DMS 273 treated with DMSO at 0.1 percent for 48 hours (cell line): ENCODE measurements around the gene REEP3.
A peak's percentile ranks its signal among the peaks of the same experiment; 100 is the strongest.
"Not testable (repeated sequence)": the region's sequence is repeated elsewhere in the genome, so short reads cannot be mapped to it uniquely, and the experiment has no call there.

Experiments used
- DNase-seq: peaks from one replicate; lab custom pipeline; 2025; lab: John Stamatoyannopoulos, UW

REEP3 gene

DNA sequence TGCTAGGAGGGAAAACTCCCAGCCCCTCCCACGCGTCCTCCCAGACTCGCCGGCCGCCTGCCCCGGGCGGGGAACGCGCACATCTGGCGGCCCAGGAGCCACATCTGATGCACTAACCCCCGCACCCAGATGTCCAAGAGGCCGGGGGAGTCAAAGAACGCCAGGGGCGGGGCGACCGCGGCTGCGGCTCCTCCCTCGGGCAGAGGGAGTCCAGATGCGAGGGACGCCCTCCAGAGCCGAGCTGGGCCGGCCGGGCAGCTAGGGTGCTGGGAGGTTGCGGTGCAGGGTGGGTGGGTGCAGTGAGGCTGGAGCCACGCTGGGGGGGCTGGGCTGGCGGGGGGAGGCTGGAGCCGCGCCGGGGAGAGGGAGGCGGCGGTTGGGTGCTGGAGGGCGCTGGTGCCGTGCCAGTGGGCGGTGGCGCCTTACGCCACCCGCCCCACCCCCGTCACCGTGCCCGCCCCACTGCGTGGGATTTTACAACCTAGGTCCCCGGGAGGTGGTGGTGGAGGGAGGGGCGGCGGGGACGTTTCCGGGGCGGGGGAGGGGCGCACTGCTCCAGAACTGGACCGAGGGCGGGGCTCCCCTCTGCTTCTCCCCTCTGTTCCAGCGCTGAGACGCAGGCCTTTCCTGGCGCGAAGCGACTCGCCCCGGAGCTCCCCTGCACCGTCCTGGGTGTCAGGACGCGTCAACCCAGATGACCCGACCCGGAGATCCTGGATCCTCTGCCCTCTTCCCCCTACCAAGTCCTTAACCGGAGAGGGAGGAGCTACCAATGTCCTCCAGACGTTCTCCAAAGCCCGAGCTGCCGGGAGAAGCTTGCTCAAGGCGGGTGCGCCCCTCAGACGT, 109.1 kb downstream of the REEP3 start:
- peak; percentile 69 for DNase-seq

DNA sequence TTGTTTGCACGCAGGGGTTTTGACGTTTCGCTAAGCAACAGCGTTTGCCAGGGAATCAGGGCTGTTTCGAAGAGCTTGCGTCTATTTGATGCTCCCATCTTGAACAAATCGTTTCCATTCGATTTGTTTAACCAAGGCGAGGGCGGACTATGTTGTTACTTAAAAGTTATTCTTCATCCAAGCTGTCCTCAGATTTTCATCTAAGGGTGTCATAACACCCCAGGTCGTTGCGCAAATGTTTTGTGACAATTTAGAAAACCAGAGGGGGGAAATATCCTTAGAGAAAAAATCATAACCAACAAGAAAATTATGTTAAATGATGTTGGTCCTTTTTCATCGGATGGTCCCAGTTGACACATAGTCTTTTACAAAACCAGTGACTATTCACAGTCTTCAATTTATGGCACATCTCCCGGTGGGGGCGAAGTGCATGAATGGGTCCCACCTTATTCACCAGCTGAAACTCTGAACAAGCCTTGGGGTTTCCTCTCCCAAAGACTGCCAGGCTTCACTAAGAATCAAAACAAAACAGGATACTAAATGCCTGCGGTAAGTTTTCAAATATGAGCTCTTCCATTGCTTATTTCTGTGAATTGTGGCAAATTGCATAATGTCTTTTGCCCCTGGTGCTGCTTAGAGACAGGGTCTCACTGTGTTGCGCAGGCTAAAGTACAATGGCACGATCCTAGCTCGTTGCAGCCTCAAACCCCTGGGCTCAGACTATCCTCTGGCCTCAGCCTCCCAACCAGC, 109.9 kb downstream of the REEP3 start:
- no peak for DNase-seq

DNA sequence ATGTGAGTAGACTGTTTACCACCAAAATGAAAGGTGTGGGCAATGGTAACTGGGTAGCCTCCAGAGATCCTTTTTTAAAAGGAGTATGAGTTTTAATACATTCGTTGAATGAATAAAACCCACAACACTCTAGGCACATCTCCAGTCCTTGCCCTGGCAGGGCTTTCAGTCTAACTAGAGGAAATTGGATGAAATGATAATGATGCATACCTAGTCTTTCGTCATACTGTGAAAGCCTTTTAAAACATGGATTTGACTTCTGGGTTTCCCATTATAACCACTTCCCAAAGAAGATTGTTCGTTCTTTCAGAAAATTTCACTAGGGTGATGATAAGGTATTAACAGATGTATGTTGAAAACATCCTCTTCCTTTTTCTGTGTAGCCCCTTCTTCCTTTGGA, 110.8 kb downstream of the REEP3 start:
- DNase-seq: no peak

DNA sequence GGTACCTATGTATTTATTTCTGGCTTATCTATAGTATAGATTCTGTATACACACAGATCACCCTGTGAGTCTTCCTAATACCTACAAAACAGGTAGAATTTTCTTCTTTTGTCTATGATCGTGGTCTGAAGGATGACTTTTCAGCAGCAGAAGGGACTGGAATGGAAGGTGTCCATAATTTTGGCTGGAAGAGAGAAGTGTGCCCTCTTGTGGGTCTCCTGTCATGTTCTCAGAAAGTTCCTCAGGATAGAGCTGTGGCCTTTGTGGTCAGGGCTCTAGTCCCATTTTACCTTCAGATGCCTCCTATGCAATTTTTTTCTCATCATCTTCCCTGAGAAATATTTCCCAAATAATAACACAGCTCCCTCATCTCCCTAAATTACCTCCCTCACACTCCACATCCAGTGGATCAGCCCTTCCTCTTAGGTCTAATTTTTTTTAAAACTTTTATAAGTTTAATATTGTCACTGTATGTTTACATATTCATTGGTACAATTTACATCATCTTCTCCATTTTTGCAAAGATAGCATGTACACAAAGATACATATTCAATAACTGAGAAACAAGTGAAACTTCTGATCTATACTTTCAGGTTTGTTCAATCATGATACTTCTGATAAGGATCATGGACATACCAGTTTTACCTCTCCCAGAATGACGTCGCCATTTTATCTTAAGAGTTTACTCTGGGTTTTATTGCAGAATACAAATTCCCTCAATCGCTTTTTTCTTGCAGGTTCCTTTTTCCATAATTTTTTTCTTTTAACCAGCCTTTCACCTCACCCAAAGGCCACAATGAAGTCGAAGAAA, 112.7 kb downstream of the REEP3 start:
- peak; percentile 41 for DNase-seq

DNA sequence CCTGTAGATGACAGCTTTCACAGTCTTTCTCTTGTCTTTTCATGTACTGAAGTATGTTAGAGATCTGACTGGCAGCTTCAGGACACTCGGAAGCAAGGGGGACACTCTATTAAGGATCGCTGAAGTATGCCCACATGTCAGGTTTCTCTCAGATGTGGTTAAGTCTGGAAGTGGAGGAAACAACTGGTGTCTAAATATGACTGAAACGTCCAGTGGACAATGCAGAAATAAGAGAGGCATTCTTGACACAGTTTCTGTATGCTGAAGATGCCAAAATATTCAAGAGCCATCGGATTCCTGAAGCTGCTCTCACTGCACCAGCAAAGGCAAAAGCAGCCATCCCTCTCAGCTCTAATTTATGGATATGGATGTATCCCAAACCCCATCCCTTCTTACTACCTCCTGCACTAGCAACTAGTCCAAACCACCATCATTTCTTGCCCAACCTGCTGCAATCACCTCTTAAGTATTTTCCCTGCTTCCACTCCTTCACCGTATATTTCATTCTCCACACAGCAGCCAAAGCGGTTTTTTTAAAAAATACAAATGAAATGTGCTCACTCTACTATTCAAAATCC, 113.4 kb downstream of the REEP3 start:
- no peak for DNase-seq

DNA sequence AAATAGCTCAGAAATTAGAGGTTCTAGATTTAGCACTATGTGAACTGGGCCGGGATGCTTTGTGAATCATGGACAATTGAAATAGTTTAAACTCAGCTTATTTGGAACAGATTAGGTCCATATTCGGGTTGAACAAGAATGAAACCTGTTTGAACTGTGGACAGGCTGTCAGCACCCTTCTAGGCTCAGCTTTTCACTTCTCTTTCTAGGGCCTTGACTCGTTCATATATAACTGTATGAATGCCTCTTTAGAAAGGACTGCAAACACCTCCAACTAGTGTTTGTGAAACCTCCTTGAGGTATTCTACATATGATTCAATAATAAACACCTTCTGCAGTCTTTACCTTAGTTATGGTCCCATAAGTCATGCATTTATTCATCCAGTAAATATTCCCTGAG, 115.6 kb downstream of the REEP3 start:
- no peak for DNase-seq

DNA sequence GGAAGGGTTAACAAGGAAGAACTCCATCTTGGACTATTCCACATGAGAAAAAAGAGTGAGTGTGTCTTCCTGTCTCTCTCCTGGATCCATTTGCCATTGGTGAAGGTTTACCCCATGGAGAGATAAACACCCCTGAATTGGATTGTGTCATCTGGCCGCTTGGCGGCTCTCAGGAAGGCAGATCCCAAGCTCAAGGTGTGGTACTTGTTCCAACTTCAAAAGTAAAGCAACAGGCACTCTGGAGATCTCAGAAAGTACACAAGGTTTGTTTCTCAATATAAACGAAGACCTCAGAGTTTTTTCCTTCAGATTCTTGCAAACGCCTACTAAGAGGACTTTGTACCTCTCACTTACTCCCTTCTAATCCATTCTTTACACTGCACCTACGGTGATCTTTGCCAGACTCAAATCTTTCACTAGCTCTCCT, 116.7 kb downstream of the REEP3 start:
- no peak for DNase-seq

DNA sequence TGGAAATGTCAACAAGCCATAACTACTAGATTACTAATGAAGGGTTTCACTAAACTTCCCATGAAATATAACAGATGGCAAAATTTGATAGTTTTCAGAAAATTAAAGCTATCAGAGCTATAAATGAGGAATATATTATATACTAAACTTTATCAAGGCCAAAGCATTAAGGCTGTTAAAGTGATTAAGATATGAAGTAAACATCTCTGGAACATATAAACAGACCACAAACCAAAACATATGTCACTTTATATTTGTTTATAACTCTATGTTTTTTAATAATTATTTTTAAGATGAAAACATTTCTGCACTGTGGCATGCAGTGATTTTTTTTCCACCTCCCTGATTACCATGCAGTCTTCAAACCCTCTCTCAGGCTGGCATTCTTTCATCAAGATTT, 120.2 kb downstream of the REEP3 start:
- DNase-seq: no peak

DNA sequence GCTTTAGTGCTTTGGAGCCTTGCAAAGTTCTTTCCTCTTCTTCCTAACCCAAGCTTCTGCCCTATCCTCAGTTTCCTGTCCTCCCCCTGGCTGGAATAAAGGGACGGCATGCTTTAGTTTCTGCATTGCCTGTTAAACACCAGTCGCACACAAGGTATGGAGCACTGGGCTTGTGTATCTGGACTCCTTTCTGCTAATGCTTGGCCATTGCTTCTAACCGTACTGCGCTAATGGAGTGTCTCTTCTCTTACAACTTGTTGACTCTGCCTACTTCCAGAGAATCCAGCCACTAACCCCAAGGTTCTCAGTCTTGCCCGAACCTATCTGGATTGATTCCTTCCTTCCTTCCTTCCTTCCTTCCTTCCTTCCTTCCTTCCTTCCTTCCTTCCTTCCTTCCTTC, 120.6 kb downstream of the REEP3 start:
- DNase-seq: no peak

DNA sequence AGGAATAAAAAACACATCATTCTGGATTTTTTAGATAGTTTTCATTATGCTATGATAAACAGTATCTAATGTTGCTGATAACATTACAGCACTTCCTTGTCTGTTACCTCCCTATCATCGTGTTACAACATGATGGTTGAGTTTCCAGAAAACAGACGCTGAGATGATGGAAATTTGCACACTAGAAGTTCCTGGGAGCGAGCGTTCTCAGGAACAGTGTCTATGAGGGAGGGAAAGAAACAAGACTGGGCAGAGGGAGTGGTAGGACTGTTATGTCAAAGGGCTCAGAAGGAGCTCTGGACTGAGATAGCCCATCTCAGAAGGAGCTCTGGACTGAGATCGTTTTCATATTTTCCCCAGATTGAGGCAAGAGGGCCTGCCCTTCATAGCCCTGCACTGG, 121.6 kb downstream of the REEP3 start:
- DNase-seq: no peak

DNA sequence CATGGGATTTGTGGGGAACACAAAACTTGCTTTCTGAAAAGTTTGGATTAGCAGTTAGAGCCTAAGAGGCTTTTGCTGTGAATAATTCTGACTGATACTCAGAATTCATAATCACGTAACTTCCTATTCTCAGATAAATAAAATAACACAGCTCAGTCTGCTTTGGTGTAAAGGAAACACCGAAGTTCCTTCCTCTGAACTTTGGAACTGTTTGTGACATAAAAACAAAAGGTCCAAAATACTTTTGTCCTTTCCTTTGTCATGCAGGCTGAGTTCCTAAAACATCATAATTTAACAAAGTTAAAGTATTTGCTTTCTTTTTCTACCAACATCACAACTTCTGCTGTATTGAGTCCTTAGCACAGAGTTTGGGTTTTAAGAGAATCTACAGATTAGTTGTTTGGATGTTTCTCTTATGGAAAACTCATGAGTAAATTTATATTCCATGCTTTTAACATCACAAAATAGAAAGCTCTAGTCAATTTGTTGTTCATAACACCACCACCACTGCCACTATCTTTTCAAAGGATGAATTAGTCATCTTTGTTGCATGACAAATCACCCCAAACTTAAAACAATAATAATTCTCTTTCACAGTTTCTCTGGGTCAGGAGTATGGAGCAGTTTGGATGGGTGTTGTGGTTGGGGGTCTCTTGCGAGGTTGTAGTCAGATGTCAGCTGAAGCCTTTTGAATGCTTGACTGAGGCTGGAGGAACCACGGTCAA, 123.4 kb downstream of the REEP3 start:
- no peak for DNase-seq

DNA sequence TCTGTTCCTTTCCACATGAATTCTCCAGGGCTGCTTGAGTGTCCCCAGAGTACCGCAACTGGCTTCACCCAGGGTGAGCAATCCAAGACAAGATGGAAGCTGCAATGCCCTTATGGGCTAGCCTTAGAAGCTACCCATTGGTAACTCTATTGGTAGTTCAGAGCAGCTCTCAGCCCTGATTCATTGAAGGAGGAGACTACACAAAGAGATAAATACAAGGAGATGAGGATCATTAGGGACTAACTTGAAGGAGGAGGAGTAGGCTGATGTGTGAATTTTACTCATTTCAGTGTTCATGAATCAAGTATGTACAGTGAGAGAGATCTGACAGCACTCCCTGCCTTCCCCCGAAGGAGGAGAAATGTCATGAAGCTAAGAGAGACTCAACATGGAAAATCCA, 124.0 kb downstream of the REEP3 start:
- DNase-seq: no peak

DNA sequence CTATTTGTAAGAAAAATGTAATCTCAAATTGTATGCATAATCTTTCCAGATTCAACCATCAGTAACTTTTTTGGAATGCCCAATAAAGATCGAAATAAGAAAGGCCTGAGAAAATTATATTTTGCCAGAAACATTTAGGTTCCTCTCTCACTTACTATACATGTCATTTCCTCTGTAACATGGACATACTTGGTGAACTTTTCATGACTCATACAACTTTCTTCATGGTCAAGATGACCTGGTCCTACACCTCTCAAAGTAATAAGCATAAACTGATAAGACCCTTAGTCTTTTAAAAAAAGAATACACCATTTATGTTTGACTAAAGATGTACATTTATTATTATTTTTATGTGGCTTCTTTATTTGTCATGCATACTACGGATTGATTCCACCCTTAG, 125.3 kb downstream of the REEP3 start:
- no peak for DNase-seq

DNA sequence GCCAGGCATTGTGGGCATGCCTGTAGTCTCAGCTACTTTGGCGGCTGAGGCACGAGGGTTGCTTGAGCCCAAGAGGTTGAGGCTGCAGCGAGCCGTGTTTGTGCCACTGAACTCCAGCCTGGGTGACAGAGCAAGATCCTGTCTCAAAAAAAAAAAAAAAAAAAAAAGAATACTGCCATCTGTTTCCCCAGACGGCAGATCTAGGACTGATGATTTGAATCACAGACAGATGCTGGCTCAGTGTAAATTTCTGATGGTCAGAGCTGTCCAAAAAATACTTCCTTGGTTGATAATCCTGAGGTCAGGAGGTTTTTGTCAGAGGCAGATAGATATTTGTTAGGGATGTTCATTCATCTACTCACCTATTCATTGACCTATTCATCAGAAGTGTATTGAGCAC, 130.7 kb downstream of the REEP3 start:
- no peak for DNase-seq

DNA sequence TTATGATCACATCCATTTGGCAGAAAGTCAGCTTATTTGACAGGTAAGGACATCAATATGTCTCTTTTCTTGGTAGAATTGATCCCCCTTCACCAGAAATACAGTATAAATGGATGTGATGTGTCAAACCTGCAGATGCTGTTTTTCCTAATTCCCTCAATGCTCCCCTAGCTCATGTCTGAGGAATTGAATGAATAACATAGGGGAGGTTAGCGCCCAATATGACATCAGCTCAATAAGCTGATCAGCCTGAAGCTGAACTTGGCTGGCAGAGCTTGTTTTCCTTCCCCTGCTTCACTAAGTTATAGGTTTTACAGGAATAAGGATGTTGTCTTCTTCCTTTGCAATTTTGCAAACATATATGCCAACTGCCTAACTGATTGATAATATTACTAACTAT, 132.5 kb downstream of the REEP3 start:
- DNase-seq: no peak

DNA sequence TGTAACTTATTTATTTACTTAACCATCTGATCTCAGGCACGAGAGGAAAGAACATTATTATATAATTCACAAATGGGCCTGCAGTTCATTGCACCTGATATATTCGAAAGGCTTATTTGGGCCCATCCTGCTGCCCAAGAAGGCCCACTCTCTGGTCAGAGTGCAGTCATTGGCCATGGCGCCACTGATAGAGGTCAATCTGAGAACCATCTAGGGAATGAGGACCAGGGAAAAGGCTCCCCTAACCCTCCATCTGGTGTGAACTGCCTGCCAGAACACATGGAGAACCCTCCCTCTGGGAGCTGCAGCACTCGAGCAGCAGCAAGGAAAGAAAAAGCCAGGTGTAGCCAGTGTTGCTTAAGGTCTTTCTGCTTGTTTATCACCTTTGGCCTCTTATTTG, 136.6 kb downstream of the REEP3 start:
- DNase-seq: peak; percentile 22

DNA sequence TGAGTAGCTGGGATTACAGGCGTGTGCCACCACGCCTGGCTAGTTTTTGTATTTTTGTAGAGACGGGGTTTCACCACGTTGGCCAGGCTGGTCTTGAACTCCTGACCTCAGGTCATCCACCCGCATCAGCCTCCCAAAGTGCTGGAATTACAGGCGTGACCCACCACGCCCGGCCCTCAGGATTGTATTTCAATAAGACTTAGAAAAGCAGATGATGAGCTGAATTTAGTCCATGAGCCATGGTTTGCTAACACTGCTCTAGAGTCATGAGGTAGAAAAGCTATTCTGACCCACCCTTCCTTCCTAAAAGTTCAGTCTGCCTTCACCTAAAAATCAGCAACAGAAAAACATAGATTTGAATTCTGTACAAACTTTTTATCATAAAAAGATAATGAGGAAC, 139.7 kb downstream of the REEP3 start:
- DNase-seq: not testable (repeated sequence)

DNA sequence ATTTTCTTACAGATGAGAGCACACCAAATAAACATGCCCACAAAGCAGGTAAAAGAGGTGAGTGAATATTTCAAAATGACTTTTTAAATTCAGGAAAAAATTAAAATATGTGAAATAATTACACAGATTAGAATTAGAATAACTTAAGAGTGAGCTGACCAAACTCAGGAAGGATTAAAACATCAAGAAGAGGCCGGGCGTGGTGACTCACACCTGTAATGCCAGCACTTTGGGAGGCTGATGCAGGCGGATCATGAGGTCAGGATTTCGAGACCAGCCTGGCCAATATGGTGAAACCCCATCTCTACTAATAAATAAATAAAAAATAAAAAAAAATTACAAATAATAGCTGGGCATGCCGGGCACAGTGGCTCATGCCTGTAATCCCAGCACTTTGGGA, 140.1 kb downstream of the REEP3 start:
- DNase-seq: no peak

DNA sequence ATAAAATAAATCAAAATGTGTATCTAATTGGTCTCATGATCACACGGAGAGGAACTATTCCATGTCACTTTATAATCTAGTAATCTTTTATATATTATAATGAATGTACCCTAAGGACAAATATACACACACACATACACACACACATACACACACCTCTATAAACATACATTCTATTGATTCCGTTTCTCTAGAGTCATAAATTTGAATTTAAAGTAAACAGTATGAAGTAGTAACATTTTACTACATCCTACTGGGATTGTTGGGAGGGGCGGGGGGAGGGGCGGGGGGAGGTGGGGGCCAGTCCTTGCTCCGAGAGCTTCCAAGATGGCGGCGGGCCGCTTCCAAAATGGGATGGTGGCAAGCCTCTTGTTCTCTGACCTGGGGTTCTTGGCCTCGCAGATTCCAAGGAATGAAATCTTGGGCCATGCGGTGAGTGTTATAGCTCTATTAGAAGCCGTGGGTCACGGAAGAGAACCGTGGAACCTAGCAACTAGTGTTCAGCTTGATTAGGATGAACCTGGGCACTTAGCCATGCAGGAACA, 143.2 kb downstream of the REEP3 start:
- no peak for DNase-seq

DNA sequence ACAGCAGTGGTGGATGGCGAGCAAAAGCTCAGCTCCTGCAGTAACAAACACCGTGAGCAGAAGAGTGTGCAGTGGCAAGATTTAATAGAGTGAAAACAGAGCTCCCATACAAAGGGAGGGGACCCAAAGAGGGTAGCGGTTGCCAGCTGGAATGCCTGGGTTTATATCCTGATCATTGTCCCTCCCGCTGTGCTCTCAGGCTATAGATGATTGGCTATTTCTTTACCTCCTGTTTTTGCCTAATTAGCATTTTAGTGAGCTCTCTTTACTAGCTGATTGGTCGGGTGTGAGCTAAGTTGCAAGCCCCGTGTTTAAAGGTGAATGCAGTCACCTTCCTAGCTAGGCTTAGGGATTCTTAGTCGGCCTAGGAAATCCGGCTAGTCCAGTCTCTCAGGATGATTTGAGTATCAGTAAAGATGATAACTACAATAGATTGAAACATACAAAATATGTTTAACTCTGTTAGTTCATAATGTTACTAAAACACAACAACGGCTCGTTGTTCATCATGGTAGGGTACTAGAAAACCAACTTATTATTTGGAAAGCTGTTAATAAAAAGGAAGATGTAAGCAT, 143.9 kb downstream of the REEP3 start:
- DNase-seq: not testable (repeated sequence)

DNA sequence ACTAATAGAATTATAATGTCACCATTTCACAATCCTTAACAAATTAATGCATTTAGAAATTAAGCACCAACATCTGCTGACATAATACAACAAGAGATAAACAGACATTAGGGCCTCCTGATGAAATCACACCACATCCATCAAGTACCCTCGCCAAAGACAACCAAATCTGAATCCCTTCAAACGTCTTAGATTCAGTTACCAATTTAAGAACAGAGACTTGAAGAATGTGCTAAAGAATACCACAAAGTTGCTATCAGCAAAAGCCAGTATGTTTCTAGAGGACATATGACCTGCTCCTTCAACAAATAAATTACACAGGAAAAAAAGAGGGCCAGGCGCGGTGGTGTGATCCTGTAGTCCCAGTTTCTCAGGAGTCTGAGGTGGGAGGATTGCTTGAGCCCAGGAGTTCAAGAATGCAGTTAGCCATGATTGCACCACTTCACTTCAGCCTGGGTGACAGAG, 144.5 kb downstream of the REEP3 start:
- DNase-seq: no peak
